Stimulated activated CD4-positive, alpha-beta T cell treated with anti-CD3 and anti-CD28 coated beads, Interleukin-15, amount 100 ng/mL, for 1 hour (primary cell): ENCODE data around the gene DAZAP2.
"Not testable (repeated sequence)": the region's sequence is repeated elsewhere in the genome, so short reads cannot be mapped to it uniquely, and the experiment has no call there.

Experiments
- DNase-seq, 2 donors: peaks; one replicate each; pipeline ENCODE4 v3.0.0-alpha.2; 2020; ENCODE audit warnings: low read depth in 1 of 2, low spot score in 1 of 2

The DAZAP2 gene

DNA sequence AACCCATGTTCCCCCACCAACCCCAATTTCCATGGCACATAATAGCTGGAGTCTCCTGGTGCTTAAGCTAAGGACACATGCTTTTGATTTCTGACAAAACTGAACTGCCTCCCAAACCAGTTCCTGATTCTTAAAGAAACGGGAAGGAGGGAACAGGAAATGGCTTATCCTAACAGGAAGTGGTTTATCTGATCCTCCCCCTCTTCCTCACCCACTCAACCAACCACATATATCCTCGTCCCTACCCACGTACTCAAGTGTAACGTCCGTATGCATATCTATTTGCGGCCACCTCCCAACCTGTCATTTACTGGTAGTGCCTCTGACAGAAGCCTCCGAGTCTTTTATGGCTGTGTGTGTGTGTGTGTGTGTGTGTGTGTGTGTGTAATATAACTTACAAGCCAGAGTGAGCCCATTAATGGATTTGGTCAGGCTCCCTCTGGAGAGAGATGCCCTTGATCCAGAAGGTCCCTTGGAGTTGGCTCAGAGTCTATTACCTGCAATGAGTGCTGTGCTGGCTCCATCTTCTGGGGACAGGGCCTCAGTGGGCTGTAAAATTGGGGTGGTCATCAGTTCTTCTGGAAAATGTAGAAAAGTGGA is 7.7 kb downstream of the DAZAP2 start:
- no peak for DNase-seq

DNA sequence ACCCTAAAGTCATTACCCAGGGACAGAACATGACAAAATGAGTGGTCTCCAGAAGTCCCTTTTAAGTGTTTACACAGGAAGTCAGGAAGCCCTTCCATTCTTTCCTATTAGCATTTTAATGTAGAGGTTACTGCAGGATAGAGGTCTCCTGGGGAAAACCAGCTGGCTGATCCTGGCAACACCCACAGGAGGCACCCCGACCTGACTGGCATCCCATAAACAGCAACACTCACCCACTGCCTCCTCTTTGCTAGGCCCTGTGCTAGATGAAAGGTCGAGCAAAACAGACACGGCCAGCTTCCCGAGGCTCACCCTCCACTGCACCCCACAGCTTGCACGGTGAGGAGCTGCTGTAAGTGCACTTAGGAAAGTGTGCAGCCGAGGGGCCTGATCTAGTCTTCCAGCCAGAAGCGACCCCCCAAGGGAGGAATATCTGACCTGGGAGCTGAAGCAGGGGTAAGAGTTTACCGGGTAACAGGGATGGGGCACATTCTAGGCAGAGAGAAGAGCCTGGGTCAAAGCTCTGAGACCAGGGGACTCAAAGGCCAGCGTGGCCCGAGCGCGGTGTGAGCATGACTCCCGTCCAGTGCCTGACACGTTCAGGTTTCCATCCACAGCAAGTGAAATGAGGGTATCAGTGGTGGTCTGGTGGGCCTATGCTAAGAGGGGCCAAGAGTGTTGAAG is 9.0 kb downstream of the DAZAP2 start:
- DNase-seq: no peak

DNA sequence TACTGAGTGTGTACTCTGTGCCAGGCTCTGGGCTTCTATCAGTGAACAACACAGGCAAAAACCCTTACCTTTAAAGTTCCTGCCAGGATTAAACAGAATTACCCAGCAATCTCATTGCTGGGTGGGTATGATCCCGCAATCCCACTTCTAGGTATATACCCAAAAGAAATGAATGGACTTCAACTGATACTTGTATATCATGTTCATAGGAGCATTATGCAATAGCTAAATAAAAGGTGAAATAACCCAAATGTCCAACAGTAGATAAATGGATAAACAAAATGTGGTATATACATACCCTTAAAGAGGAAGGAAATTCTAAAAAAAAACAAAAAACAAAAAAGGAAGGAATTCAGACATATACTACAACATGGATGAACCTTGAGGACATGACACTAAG is 14.7 kb downstream of the DAZAP2 start:
- DNase-seq: no peak

DNA sequence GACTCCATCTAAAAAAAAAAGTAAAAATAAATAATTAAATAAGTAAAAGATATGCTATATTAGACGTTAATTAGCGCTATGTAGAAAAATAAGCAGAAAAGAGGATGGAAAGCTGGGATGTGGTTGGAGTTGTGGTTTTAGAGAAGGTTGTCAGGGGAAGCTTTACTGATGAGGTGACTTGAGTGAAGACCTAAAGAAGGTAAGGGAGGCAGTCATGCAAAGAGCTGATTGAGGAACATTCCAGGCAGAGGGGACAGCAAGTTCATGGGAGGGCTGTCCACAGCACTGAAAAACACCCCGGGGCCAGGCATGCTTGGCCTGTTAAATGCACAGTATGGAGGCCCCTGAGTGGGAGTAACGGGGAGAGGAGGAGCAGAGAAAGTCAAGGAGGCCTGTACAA is 15.9 kb downstream of the DAZAP2 start:
- DNase-seq: no peak

DNA sequence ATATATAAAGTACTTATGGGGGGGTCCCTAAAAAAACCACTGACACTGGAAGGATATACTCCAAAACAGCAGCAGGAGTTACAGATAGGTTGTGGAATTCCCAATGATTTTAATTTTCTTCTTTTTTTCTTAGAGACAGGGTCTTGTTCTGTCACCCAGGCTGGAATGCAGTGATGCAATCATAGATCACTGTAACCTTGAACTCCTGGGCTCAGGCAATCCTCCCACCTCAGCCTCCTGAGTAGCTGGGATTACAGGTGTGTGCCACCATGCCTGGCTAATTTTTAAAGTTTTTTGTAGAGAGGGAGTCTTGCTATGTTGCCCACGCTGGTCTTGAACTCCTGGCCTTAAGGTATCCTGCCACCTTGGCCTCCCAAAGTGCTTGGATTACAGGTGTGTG is 21.0 kb downstream of the DAZAP2 start:
- not testable (repeated sequence) for DNase-seq

DNA sequence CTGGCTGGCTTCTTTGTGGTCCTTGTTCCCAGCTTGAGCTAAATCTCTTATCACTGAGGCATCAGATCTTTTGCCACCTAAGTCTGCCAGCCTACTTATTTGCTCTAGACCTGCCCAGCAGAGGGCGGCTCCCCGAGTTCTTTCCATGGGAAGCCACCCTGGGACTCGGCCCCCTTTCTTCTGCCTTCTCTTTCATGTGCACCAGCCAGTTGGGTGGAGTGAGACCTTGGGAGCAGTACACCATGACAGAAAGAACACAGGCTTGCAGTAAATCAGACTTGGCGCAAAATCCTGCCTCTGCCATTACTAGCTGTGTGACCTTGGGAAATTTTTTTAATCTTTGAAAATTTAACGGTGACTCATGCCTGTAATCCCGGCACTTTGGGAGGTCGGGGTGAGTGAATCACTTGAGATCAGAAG is 24.1 kb downstream of the DAZAP2 start:
- no peak for DNase-seq

DNA sequence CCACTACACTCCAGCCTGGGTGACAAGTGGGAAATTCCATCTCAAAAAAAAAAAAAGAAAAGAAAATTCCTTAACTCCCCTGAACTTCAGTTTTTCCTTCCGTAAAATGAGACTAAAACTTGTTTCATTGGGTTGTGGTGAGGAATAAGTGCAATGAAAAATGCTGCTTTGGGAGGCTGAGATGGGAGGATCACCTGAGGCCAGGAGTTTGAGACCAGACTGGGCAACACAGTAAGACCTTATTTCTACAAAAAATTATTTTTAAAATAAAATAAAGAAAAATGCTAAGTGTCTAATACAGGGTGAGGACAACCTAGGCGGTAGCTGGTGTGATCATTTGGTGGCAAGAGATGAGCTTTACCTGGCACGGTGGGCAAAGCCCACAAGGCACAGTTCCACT is 24.7 kb downstream of the DAZAP2 start:
- DNase-seq: no peak

DNA sequence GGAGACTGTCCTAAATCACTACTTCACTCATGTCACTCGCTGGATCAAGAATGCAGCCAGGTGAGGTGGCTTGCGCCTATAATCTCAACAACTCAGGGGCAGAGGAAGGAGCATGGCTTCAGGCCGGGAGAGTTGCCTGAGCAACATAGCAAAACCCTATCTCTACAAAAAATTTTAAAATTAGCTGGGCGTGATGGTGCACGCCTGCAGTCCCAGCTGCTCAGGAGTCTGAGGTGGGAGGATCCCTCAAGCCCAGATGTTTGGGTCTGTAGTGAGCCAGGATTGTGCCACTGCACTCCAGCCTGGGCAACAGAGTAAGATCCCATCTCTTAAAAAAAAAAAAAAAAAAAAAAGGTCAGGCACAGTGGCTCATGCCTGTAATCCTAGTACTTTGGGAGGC is 25.7 kb downstream of the DAZAP2 start:
- no peak for DNase-seq

DNA sequence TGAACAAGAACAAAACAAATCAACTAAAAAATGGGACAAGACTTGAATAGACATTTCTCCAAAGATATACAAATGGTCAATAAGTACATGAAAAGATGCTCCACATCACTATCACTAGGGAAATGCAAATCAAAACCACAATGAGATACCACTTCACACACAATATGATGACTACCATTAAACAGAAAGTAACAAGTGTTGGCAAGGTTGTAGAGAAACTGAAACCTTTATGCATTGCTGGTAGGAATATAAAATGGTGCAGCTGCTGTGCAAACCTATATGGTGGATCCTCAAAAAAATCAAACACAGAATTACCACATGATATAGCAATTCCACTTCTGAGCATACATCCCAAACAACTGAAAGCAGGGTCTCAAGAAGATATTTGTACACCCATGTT is 26.4 kb downstream of the DAZAP2 start:
- DNase-seq: no peak

DNA sequence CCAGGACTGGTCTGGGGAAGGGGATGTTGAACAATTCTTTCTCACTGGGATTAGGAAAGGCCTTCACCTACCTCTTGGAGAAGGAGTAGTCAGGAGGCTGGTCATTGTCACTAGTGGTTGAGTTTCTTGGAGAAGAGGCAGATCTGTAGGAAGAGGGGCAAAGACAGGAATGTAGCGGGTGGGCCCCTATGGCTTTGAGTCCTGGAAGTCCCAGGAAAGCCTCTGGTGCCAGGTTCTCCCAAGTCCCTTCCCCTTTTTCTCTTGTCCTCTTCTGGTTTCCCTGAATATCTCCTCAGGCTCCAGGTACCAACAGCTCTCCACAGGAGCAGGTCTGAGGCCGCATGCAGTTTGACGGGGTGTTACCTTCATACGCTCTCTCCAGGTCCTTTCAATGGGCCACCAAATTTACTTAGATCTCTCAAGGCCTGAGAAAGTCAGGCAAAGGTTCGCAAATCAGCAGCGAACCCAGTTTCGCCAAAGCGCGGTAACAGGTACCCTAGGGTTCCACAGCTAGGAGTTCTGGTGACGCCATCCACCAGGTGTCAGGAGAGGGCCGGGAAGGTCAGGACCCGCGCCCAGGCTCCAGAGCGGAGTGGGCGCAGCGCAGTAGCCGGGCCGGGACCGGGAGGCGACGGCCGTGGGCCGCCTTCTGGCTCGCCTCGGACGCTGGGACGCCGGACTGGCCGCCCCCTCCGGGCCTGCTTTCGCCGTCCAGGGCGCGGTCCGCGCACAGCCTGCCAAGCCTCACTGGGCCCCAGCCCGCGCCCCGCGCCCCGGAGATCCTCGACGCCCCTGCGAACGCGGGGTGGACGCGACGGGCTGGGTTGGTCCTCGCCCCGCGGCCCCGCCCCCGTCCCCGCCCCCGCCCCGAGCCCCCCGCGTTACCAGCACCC is 30.8 kb downstream of the DAZAP2 start:
- DNase-seq: peak; percentile 21 to 25

DNA sequence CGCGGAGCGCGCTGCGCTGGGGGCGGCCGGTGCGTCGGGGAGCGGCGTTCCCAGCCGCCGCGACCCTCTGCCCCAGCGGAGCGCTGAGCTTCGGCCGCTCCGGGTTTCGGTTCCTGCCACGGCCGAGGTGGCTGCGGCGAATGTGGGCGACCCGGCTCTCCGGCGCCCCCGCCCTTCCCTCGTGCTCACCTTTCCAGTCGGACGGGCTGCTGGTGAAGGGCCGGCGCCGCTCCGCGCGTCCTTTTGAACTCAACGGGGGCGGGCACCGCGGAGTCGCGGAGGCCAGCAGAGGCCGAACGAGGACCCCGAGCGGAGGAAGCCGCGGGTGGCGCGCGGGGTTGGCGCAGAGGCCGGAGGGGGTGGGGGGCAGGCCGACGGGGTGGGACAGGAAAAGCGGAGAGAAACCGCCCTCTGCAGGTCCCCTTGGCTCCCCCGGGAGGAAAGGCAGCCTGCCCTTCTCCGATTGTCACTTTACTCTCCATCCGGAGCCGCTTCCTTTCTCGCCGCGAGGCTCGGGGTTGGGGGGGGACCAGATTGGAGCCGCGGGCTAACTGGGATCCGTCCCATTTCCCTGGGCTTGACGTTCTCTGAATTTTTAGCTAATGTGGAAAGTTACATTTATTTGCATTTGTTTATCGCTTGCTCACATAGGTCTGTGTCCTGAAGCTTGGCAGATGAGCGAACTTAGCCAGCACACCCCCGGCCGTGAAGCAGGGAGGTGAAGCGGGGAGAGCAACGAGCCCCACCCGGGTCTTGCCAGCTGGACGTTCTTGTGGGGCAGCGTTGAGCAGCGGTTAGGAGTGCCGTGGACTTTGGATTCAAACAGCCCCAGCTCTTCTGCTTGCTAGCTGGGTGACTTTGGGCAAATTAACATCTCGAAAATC is 31.7 kb downstream of the DAZAP2 start, which contains the start of gene SMAGP:
TSS of gene SMAGP (minus strand) at position 349 of the 884 bp plus-strand sequence. CDS start 1,137 bp downstream, outside the sequence.
- peak; percentile 15 to 16 for DNase-seq

DNA sequence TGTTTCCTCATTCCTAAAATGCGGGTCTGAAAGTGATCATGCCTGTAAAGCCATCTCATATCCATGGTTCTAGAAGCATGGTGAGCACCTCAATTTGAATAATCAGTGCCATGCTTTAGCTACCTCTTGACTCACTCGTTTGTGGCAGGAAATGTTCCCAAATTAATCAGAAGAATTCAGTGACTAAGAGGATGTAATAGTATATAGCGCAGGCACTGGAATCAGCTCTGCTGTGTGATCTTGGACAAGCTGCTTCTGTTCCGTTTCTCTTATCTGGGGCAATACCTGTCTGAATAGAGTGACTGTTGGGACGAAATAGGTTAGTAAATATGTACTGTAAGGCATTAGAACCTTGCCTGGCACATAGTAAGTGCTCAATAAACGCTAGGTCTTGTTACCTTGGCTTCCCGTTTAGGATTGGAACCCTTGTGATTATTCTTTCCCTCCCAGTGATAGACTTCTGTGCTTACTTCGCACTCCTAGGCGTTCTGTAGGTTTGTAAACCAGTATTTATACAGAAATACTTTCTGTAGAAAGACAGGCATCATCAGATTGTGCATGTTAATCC is 32.4 kb downstream of the DAZAP2 start:
- DNase-seq: no peak

DNA sequence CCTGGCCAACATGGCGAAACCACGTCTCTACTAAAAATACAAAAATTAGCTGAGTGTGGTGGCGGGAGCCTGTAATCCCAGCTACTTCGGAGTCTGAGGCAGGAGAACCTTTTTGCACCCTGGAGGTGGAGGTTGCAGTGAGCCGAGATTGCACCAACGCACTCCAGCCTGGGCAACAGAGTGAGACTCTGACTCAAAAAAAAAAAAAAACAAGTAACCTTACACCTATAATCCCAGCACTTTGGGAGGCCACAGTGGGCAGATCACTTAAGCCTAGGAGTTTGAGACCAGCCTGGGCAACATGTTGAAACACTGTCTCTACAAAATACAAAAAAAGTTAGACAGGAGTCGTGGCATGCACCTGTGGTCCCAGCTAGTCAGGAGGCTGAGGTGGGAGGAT is 34.2 kb downstream of the DAZAP2 start:
- not testable (repeated sequence) for DNase-seq

DNA sequence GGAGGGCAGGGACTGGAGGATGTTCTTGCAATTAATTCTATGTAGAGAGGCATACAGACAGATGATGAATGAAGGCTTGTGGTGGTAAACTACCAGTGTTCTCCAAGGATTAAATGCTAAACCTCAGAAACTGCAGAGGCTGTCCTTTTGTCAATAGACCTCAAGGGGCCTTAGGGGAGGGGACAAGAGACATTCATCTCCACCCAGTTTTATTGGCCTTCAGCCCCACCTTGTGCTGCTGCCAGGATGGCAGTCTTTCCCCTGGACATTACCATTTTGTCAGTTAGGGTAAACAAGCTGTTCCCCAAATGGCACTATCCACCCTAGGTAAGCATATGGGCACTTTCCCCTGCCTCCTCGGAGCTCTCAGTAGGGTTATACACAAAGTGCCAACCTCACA is 36.5 kb downstream of the DAZAP2 start:
- DNase-seq: no peak

DNA sequence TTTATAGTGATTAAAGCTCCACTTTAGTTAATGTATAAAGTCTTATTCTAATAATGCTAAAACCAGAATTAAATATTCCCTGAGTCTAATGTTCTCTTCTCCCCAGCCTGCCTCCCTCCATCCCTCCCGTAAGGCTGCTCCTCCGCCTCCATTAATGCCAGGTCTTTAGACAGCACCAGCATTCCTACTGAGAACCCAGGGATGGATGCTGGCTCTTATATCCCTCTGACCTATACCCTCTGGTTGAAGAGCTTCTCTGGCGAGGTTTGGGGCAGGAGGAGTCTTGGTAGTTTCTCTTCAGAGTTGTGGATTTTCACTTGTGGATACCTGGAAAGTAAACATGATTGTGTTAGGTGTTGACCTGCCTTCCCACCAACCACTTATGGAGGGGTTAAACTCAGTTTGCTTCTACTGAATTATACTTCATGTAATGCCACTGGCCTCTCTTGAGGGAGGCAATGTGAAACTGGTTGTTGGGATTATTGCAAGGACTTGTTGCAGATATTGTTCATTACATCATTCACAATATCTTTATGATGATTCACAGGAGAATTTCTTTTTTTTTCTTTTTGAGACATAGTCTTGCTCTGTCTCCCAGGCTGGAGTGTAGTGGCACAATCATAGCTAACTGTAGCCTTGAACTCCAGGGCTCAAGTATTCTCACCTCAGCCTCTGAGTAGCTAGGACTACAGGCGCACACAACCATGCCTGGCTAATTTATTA is 42.7 kb downstream of the DAZAP2 start:
- no peak for DNase-seq

DNA sequence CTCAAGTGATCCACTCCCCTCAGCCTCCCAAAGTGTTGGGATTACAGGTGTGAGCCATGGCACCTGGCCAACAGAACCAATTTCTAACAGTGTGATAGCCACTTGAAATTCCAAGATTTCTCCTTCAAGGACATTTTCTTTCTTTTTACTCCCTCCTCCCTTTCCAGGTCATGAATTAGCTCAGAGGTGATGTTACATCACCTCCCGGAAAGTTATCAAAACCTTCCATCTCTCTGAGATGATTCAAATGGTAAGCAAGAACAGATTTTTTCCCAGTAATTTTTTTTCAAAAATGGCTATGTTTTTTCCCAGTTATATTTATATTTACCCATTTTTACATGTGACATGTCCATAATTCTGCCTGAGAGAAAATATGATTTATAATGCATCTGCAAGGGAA is 47.2 kb downstream of the DAZAP2 start:
- no peak for DNase-seq

DNA sequence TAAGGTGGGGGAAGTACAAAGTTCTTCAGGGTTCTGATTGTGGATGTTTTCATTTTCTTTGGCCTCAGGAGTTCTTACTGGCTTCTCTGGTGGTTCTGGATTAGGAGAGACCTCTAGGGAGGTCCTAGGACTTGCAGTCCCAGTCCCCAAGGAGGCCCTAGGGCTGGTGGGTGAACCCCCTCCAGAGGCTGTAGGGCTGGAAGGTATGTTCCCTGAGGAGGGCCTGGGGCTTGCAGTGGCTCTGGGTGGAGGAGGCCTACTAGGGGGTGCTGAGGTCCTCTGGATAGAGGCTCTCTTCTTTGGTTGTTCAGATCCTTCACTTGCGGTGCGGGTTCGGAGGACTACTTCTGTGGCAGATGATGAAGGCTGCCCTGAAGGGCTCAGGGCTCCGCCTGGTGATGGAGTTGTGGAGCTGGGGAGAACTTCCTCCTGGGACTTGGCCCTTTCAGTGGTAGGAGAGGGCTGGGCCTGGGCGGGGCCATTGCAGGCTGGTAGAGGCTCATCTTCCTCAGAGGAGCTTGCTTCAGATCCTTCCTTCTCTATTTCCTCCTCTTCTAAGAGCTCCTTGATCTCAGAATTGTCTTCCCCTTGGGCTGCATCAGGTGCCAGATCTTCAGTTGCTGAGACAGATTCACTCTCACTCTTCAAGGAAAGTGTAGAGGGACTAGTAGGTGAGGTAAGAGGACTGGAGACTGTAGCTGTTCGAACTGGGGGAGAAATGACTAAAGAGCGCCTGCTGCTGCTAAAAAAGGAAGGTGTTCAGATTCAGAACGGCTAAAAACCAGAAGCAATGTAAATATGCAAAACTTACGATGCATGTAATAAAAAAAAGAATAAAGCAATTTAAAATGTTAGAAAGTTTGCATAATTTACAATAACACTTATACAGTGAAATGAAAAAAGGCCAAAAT is 53.2 kb downstream of the DAZAP2 start:
- not testable (repeated sequence) for DNase-seq
